ENCODE measurements around the gene FOXA2.

DNA sequence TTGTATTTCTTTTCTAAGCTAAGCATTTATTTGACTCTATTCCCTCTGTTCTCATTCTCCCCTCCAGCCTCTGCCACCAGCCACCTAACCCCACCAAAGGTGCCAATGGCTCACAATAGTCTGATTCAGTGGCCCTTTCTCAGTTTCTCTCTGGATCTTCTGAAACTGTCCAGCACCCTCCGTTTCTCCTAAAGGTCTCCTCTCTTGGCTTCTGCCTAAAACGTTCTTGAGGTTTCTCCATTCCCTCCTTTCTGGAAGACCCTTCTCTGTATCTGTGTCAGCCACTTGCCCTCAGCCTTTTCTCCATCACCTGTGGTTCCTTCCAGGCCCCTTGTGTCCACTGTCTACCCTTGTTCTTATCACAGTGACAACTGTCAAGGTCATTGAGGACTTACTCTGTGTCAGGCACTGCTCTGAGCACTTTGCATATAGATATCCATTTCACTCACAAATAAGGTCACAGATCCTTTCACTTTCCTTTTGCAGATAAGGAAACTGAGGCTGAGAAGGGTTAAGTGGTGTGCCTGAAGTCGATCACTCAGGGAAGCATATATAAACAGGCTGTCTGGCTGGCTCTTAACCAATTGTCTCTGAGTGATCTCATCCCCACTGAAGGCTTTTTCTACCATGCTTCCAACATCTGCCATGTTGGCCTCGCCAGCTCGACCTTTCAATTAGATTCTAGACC lies 48.1 kb downstream of the FOXA2 start:
- TF ChIP-seq CTCF (conservative IDR thresholded peaks at IDR 0.05 in 1 of 2, IDR thresholded peaks at IDR 0.05 in 1 of 2; ENCODE audit: low read depth in 1 of 2, low read length in 2 of 2), result no peak
- TF ChIP-seq EZH2 (IDR thresholded peaks at IDR 0.05; ENCODE audit: low read length, missing control alignments), result no peak

All from fibroblast of lung (primary cell).